Naive B cell (primary cell): ENCODE results near the gene C14orf180. TPM values are rescaled to one million over a fixed set of nuclear protein-coding genes. Genes with fewer than 3 reads are reported as not detected.

Source experiments
- ATAC-seq, 2 donors: fragments of 150-1000 bp; cut with Tn5 transposase; 2 replicates each; pipeline ENCODE4 v1.10.0; 2021; ENCODE audit warnings: low read depth in 2 of 2, mild to moderate bottlenecking in 2 of 2, moderate library complexity in 2 of 2
- DNase-seq: peaks from one replicate; pipeline ENCODE4 v3.0.0; 2022
- H3K27ac Mint-ChIP-seq, 6 donors: one replicate each; pipeline ENCODE4 v1.8.0; 2020 to 2022; ENCODE audit warnings: mild to moderate bottlenecking in 6 of 6, mixed read lengths in 6 of 6, moderate library complexity in 5 of 6, inconsistent platforms in 2 of 6
- H3K27me3 Mint-ChIP-seq, 3 donors: one replicate each; pipeline ENCODE4 v1.8.0; 2021 to 2022; ENCODE audit warnings: mixed read lengths in 3 of 3, mild to moderate bottlenecking in 1 of 3
- H3K36me3 Mint-ChIP-seq, 2 donors: one replicate each; pipeline ENCODE4 v1.8.0; 2020 to 2022; ENCODE audit warnings: mixed read lengths in 2 of 2, inconsistent platforms in 1 of 2, mild to moderate bottlenecking in 1 of 2
- H3K4me1 Mint-ChIP-seq, 3 donors: one replicate each; pipeline ENCODE4 v1.8.0; 2020 to 2022; ENCODE audit warnings: mixed read lengths in 3 of 3, inconsistent platforms in 1 of 3, mild to moderate bottlenecking in 1 of 3, moderate library complexity in 1 of 3
- H3K4me3 Mint-ChIP-seq, 8 donors: one replicate each; pipeline ENCODE4 v1.8.0; 2020 to 2022; ENCODE audit warnings: mild to moderate bottlenecking in 8 of 8, mixed read lengths in 8 of 8, moderate library complexity in 8 of 8, inconsistent platforms in 2 of 8
- H3K9me3 Mint-ChIP-seq, 7 donors: one replicate each; pipeline ENCODE4 v1.8.0; 2020 to 2022; ENCODE audit warnings: mixed read lengths in 7 of 7, mild to moderate bottlenecking in 5 of 7, inconsistent platforms in 2 of 7, moderate library complexity in 1 of 7
- polyA plus RNA-seq, 6 donors: library from polyadenylated mRNA; unstranded; fragments of 300-500 nt; fragmentation: Illumina TruSeq; gene quantifications; one replicate each; pipeline ENCODE4 v1.2.3, GENCODE V29; 2021; ENCODE audit warnings: low read depth in 6 of 6

C14orf180 gene
- polyA plus RNA-seq, 6 donors from 2014 or later, result not detected

DNA sequence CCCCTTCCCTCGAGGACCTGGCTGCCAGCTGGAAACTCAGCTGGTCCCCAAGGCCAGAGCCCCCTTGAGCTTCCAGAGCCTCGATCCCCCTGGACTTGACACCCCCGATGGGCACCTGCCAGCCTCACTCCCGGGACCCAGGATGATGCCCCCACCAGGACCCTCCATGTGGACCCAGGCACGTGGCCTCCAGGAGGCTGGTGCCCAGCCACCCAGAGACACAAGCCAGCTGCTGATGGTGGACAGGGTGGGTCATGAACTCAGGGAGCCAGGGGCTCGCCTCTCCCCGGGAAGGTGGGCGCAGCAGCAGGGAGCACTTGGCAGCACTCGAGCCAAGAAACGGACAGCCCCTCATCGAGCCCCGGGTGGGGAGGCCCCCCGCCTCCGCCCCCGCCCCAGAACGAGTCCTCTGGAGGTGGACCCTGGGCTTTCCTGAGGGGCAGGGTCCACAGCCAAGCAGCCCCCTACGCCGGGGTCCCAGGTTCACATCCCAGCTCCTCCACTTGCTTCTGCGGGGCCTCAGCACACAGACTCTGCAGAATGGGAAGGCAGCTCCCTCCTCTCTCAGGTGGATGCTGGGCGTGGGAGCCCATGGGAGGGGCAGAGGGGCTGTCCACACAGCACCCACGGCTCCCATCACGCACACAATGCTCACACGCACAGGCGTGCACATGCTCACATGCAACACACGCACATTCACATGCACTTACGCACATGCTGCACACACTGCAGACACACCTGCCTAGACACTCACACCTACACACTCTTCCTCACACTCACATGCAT lies 12.1 kb downstream of the C14orf180 start:
- ATAC-seq (no peak), DNase-seq (no peak)
- peaks cover 0 to 3% (median 0%) of the 10 kb centered on the region in 7 donors for H3K9me3 Mint-ChIP-seq
- H3K27me3 Mint-ChIP-seq, result peaks cover 5 to 26% (median 13%) of the 10 kb centered on the region in 3 donors
- no peaks in the 10 kb centered on the region for H3K36me3 Mint-ChIP-seq
- peak overlapping the region in 1 of 8 donors; percentile 59 for H3K4me3 Mint-ChIP-seq
- no peak overlapping the region for H3K27ac Mint-ChIP-seq
- peaks cover 0 to 5% (median 0%) of the 10 kb centered on the region in 3 donors for H3K4me1 Mint-ChIP-seq

DNA sequence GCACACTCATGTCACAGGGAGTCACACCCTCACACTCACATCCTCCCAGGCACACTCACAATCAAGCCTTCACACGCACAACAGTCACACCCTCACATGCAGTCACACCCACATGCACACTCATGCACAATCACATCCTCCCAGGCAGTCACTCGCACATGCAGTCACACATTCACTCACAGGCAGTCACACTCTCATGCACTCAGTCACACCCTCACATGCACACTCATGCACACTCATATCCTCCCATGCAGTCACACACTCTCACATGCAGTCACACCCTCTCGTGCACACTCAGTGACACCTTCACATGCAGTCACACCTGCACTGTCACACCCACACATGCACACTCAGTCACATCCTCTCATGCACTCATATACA lies 12.7 kb downstream of the C14orf180 start:
- Mint-ChIP-seq H3K27ac (no peak overlapping the region), H3K36me3 (no peaks in the 10 kb centered on the region), H3K4me3 (peak overlapping the region in 1 of 8 donors; percentile 59), H3K9me3 (peaks cover 0 to 3% (median 0%) of the 10 kb centered on the region in 7 donors), H3K4me1 (peaks cover 0 to 5% (median 0%) of the 10 kb centered on the region in 3 donors), H3K27me3 (peaks cover 5 to 28% (median 17%) of the 10 kb centered on the region in 3 donors)
- DNase-seq, result no peak
- ATAC-seq, result no peak

DNA sequence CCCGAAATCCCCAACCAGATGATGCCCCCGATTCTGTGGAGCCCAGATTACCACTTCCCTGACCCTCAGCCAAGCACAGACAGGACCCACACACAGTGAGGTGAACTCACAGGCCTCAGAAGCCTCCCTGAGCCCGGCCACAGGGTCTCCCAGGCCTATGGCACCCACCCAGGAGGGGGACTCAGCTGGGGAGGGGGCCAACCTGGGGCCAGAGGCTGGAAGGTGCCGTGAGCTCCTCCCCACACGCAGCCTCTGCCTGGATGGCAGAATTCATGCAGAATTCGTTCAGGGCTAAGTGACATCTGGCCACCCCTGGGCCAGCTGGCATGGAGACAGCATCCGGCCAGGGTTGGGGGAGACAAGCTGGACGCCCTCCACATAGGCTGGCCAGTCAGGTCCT lies 13.2 kb downstream of the C14orf180 start:
- Mint-ChIP-seq H3K36me3 (no peaks in the 10 kb centered on the region), H3K9me3 (peaks cover 0 to 3% (median 0%) of the 10 kb centered on the region in 7 donors), H3K27me3 (peaks cover 5 to 28% (median 17%) of the 10 kb centered on the region in 3 donors), H3K27ac (no peak overlapping the region), H3K4me1 (peaks cover 0 to 5% (median 0%) of the 10 kb centered on the region in 3 donors), H3K4me3 (no peak overlapping the region)
- DNase-seq (no peak), ATAC-seq (no peak)

- H3K36me3 Mint-ChIP-seq, result no peaks in the 10 kb centered on the region
- no peak overlapping the region for H3K27ac Mint-ChIP-seq
- peaks cover 0 to 5% (median 0%) of the 10 kb centered on the region in 3 donors for H3K4me1 Mint-ChIP-seq
- H3K9me3 Mint-ChIP-seq, result peaks cover 0 to 3% (median 0%) of the 10 kb centered on the region in 7 donors
- H3K27me3 Mint-ChIP-seq, result peaks cover 7 to 28% (median 17%) of the 10 kb centered on the region in 3 donors
- ATAC-seq (no peak), DNase-seq (no peak)
- no peak overlapping the region for H3K4me3 Mint-ChIP-seq
Observed at GRCh38 chr14:104593241-104593701, 13.7 kb downstream of the C14orf180 start.

DNA sequence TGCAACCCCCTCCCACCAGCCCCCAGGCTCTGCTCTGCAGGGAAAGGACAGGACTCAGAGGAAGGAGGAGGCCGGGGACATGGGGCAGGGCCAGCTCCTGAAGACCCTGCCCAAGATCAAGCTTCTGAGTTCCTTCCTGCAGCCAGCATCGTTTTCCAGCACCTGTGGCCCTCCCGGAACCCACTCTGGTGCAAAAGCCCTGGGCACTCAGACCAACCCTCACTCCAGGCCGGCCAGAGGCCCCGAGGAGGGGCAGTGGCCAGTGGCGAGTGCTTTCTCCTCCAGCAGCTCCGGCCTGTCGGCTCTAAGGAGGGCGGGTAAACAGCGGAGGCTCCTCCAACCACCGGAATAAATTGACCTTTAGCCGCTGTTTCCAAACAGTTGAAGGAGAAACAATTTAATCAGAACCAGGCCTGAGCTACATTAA lies 14.2 kb downstream of the C14orf180 start:
- peaks cover 0 to 3% (median 0%) of the 10 kb centered on the region in 7 donors for H3K9me3 Mint-ChIP-seq
- H3K36me3 Mint-ChIP-seq, result no peaks in the 10 kb centered on the region
- DNase-seq (no peak), ATAC-seq (no peak)
- H3K4me1 Mint-ChIP-seq, result peaks cover 0 to 5% (median 0%) of the 10 kb centered on the region in 3 donors
- H3K4me3 Mint-ChIP-seq, result no peak overlapping the region
- H3K27me3 Mint-ChIP-seq, result peaks cover 9 to 28% (median 17%) of the 10 kb centered on the region in 3 donors
- H3K27ac Mint-ChIP-seq, result no peak overlapping the region

DNA sequence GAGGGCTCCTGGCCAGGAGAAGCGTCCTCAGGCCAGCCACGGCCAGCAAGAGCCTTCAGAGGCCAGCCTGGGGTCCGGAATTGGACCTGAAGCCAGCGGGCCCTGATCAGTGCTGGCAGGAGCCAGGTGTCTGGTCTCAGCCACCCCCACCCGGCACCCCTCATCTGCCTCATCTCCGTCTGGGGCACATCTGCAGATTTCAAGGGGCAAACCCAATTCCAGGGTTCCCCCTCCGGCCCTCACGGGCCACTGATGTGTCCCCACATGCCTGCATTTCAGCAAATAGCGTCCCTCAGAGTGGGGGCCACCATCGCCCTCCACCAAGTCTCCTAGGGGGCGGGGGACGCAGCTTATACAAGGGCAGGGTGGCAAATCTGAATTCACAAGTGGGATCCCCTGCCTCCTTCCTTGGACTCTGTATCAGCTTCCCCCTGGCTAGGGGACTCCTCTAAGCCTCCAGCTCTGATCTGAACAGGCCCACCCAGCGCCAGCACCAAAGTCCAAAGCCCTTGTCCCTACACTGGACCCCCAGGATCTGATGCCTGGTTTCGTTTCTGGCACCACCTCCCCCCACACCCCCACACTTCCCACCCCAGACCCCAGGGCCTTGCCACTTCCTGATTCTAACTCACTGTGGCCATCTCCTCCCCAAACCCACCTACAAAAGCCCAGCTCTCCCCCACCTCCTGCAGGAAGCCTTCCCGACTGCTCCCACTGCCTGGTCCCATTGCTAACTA lies 14.9 kb downstream of the C14orf180 start:
- Mint-ChIP-seq H3K36me3 (no peaks in the 10 kb centered on the region), H3K27me3 (peaks cover 9 to 34% (median 23%) of the 10 kb centered on the region in 3 donors), H3K9me3 (peaks cover 0 to 3% (median 0%) of the 10 kb centered on the region in 7 donors), H3K4me3 (no peak overlapping the region), H3K4me1 (peaks cover 0 to 5% (median 0%) of the 10 kb centered on the region in 3 donors), H3K27ac (no peak overlapping the region)
- no peak for ATAC-seq
- DNase-seq, result no peak

GRCh38 chr14:104595116-104595675 lies 15.6 kb downstream of the C14orf180 start:
- H3K4me1 Mint-ChIP-seq, result peaks cover under 1 to 5% (median 1%) of the 10 kb centered on the region in 3 donors
- ATAC-seq (no peak), DNase-seq (no peak)
- H3K27ac Mint-ChIP-seq, result no peak overlapping the region
- no peaks in the 10 kb centered on the region for H3K36me3 Mint-ChIP-seq
- peaks cover 0 to 3% (median 0%) of the 10 kb centered on the region in 7 donors for H3K9me3 Mint-ChIP-seq
- H3K4me3 Mint-ChIP-seq, result no peak overlapping the region
- H3K27me3 Mint-ChIP-seq, result peaks cover 9 to 41% (median 30%) of the 10 kb centered on the region in 3 donors

DNA sequence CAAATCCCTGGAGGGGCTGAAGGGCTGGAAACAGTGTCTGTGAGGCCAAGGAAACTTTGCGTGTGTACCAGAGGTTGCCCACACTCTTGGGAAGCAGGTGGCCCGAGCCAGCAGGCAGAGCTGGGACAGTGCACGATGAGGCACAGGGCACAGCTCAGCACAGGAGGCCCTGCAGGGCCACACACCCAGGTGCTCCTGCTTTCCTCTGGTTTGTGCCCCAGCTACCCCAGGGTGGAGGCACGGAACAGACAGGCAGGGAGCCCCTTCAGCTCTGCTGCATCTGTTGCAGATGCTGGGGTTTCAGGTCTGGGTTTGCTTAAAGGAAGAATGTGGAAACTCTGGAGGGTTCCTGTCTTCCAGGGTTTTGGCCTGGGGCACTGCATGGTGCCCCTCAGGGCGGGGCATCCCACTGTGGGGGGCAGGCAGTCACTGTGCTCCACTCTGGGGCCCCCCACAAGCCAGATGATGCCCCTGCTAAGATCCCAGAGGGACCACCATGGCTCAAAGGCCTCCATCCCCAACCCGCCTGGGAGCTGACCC lies 16.4 kb downstream of the C14orf180 start:
- Mint-ChIP-seq H3K27me3 (peaks cover 14 to 43% (median 37%) of the 10 kb centered on the region in 3 donors), H3K4me3 (no peak overlapping the region), H3K4me1 (peaks cover 4 to 9% (median 7%) of the 10 kb centered on the region in 3 donors), H3K9me3 (peaks cover 0 to 3% (median 0%) of the 10 kb centered on the region in 7 donors), H3K27ac (no peak overlapping the region), H3K36me3 (no peaks in the 10 kb centered on the region)
- DNase-seq (no peak), ATAC-seq (no peak)

GRCh38 chr14:104596451-104596918 lies 16.9 kb downstream of the C14orf180 start:
- Mint-ChIP-seq H3K36me3 (no peaks in the 10 kb centered on the region), H3K9me3 (peaks cover 0 to 3% (median 0%) of the 10 kb centered on the region in 7 donors), H3K27me3 (peaks cover 17 to 47% (median 37%) of the 10 kb centered on the region in 3 donors), H3K4me3 (no peak overlapping the region), H3K27ac (peak overlapping the region in 1 of 6 donors; percentile 6), H3K4me1 (peaks cover 4 to 9% (median 7%) of the 10 kb centered on the region in 3 donors)
- ATAC-seq (no peak), DNase-seq (no peak)

DNA sequence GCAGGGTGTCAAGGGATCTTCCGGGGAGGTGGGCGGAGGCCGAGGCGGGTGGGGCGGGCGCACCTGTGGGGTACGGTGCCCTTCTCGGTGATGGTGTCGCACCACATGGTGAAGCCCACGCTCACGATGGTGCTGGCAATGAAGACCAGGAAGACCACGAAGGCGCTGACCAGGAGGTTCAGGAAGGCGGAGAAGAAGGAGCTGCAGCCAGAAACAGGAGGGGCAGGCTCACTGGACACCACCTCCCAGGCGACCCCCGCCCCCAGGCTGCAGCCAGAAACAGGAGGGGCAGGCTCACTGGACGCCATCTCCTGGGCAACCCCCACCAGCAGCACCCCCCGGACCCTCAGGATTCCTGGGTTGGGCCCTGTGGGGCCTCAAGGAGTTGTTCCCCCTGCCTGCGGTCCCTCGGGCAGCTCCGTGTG lies 17.4 kb downstream of the C14orf180 start:
- Mint-ChIP-seq H3K36me3 (no peaks in the 10 kb centered on the region), H3K4me1 (peaks cover 4 to 9% (median 7%) of the 10 kb centered on the region in 3 donors), H3K4me3 (no peak overlapping the region), H3K27ac (peak overlapping the region in 1 of 6 donors; percentile 6), H3K27me3 (peaks cover 17 to 48% (median 39%) of the 10 kb centered on the region in 3 donors), H3K9me3 (peaks cover 0 to 3% (median 0%) of the 10 kb centered on the region in 7 donors)
- no peak for ATAC-seq
- DNase-seq, result no peak

- H3K4me3 Mint-ChIP-seq, result peak overlapping the region in 1 of 8 donors; percentile 65
- DNase-seq (no peak), ATAC-seq (no peak)
- no peaks in the 10 kb centered on the region for H3K36me3 Mint-ChIP-seq
- peaks cover 4 to 7% (median 4%) of the 10 kb centered on the region in 3 donors for H3K4me1 Mint-ChIP-seq
- no peak overlapping the region for H3K27ac Mint-ChIP-seq
- no peaks in the 10 kb centered on the region for H3K9me3 Mint-ChIP-seq
- H3K27me3 Mint-ChIP-seq, result peaks cover 12 to 48% (median 39%) of the 10 kb centered on the region in 3 donors
Observed at GRCh38 chr14:104597576-104597975, 18.0 kb downstream of the C14orf180 start.

GRCh38 chr14:104598039-104598909 lies 18.7 kb downstream of the C14orf180 start:
- Mint-ChIP-seq H3K4me1 (peaks cover 4 to 7% (median 4%) of the 10 kb centered on the region in 3 donors), H3K27ac (no peak overlapping the region), H3K36me3 (no peaks in the 10 kb centered on the region), H3K4me3 (no peak overlapping the region), H3K9me3 (no peaks in the 10 kb centered on the region), H3K27me3 (peaks cover 12 to 55% (median 46%) of the 10 kb centered on the region in 3 donors)
- no peak for ATAC-seq
- DNase-seq, result no peak
